SK-N-SH treated with all-trans-retinoic acid at 6 μM for 48 hours (cell line): ENCODE measurements around the gene BHLHA15.

Experiments used
- ATAC-seq: fragments of 200-7000 bp; cut with Tn5 transposase; 3 replicates; pipeline ENCODE4 v1.9.1; 2020; ENCODE audit warnings: mild to moderate bottlenecking, moderate library complexity
- ARNTL ChIP-seq: fragments of 450-650 bp; formaldehyde crosslinking; IDR thresholded peaks from 2 replicates; pipeline ENCODE4 v1.5.0; 2020; ENCODE audit warnings: low read depth, mild to moderate bottlenecking, moderate library complexity, borderline replicate concordance
- BACH2 ChIP-seq: fragments of 250-450 bp; sonication (Bioruptor Pico); IDR thresholded peaks from 2 replicates; pipeline ENCODE4 v1.9.0; 2021; ENCODE audit warnings: mild to moderate bottlenecking, borderline replicate concordance
- CREB5 ChIP-seq: fragments of 250-450 bp; sonication (Bioruptor Pico); IDR thresholded peaks from 2 replicates; pipeline ENCODE4 v1.5.1; 2020; ENCODE audit warnings: low read depth, mild to moderate bottlenecking, moderate library complexity
- CSDC2 ChIP-seq: fragments of 250-450 bp; sonication (Bioruptor Pico); IDR thresholded peaks from 2 replicates; pipeline ENCODE4 v1.5.0; 2020; ENCODE audit warnings: mild to moderate bottlenecking, moderate library complexity
- ESRRG ChIP-seq: fragments of 250-450 bp; sonication (Bioruptor Pico); IDR thresholded peaks from 2 replicates; pipeline ENCODE4 v1.6.1; 2021; ENCODE audit warnings: mild to moderate bottlenecking
- GLIS3 ChIP-seq: fragments of 250-450 bp; sonication (Bioruptor Pico); IDR thresholded peaks from 2 replicates; pipeline ENCODE4 v1.5.0; 2020; ENCODE audit warnings: mild to moderate bottlenecking, moderate library complexity
- ISL1 ChIP-seq: fragments of 250-450 bp; sonication (Bioruptor Pico); IDR thresholded peaks from 2 replicates; pipeline ENCODE4 v2.1.2; 2022; ENCODE audit warnings: mild to moderate bottlenecking, moderate library complexity
- OSR1 ChIP-seq: fragments of 250-450 bp; sonication (Bioruptor Pico); IDR thresholded peaks from 2 replicates; pipeline ENCODE4 v1.8.0; 2022; ENCODE audit warnings: moderate library complexity, mild to moderate bottlenecking, inconsistent platforms
- PATZ1 ChIP-seq: fragments of 250-450 bp; sonication (Bioruptor Pico); IDR thresholded peaks from 2 replicates; pipeline ENCODE4 v1.8.0; 2020; ENCODE audit warnings: mild to moderate bottlenecking, moderate library complexity, borderline replicate concordance
- PPARA ChIP-seq: fragments of 250-450 bp; sonication (Bioruptor Pico); IDR thresholded peaks from 2 replicates; pipeline ENCODE4 v1.5.0; 2020; ENCODE audit warnings: mild to moderate bottlenecking, borderline replicate concordance
- TCF4 ChIP-seq: fragments of 250-450 bp; sonication (Bioruptor Pico); IDR thresholded peaks from 2 replicates; pipeline ENCODE4 v1.8.0; 2021; ENCODE audit warnings: mild to moderate bottlenecking, moderate library complexity, borderline replicate concordance
- TOX ChIP-seq: fragments of 250-450 bp; sonication (Bioruptor Pico); IDR thresholded peaks from 2 replicates; pipeline ENCODE4 v1.8.0; 2021; ENCODE audit warnings: mild to moderate bottlenecking, moderate library complexity, borderline replicate concordance
- TSHZ2 ChIP-seq: fragments of 250-450 bp; sonication (Bioruptor Pico); IDR thresholded peaks from 2 replicates; pipeline ENCODE4 v1.5.0; 2020; ENCODE audit warnings: mild to moderate bottlenecking, moderate library complexity
- ZC3H10 ChIP-seq: fragments of 250-450 bp; sonication (Bioruptor Pico); IDR thresholded peaks from 2 replicates; pipeline ENCODE4 v1.5.1; 2021; ENCODE audit warnings: mild to moderate bottlenecking, moderate library complexity
- ZFP3 ChIP-seq: fragments of 250-450 bp; sonication (Bioruptor Pico); IDR thresholded peaks from 2 replicates; pipeline ENCODE4 v1.5.0; 2020; ENCODE audit warnings: mild to moderate bottlenecking, moderate library complexity
- ZFP30 ChIP-seq: fragments of 450-650 bp; formaldehyde crosslinking; IDR thresholded peaks from 2 replicates; pipeline ENCODE4 v1.5.0; 2022; ENCODE audit warnings: mild to moderate bottlenecking, moderate library complexity
- ZNF565 ChIP-seq: fragments of 450-650 bp; formaldehyde crosslinking; conservative IDR thresholded peaks from 2 replicates; pipeline ENCODE4 v1.5.0; 2020; ENCODE audit warnings: low read depth, mild to moderate bottlenecking, moderate library complexity
- ZNF70 ChIP-seq: fragments of 450-650 bp; formaldehyde crosslinking; IDR thresholded peaks from 2 replicates; pipeline ENCODE4 v1.5.0; 2020; ENCODE audit warnings: mild to moderate bottlenecking, moderate library complexity
- ZNF8 ChIP-seq: fragments of 450-650 bp; formaldehyde crosslinking; IDR thresholded peaks from 2 replicates; pipeline ENCODE4 v1.5.0; 2020; ENCODE audit warnings: mild to moderate bottlenecking, moderate library complexity
- TF ChIP-seq, protein P1 (sequence below): fragments of 250-450 bp; sonication (Bioruptor Pico); IDR thresholded peaks from 2 replicates; pipeline ENCODE4 v1.8.0; 2021; ENCODE audit warnings: low read depth, mild to moderate bottlenecking, moderate library complexity, borderline replicate concordance

BHLHA15 gene

DNA sequence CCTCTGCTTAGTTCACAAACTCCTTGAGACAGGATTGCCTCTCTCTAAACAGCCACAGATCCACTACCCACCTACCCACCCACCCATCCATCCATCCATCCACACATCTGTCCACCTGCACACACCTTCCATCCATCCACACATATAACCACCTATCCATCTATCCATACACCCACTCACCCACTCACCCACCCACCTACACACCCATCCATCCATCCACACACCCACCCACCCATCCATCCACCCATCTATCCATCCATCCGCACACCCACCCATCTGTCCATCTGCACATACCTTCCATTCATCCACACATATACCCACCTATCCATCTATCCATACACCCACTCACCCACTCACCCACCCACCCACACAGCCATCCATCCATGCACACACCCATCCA is 31.1 kb downstream of the BHLHA15 start:
- TF ChIP-seq ESRRG (CRISPR knock-in tag) (no peak), ZNF565 (CRISPR knock-in tag) (no peak), GLIS3 (CRISPR knock-in tag) (no peak), TCF4 (CRISPR knock-in tag) (no peak), ZNF8 (no peak), ZFP3 (no peak), ISL1 (no peak), CREB5 (CRISPR knock-in tag) (no peak), ZNF70 (CRISPR knock-in tag) (no peak), PATZ1 (no peak), PPARA (CRISPR knock-in tag) (no peak), ZFP30 (CRISPR knock-in tag) (no peak), CSDC2 (CRISPR knock-in tag) (no peak)
- TF ChIP-seq, all 23 proteins: peak for 0
- no peak for ATAC-seq

- TF ChIP-seq ZFP3 (no peak), ZC3H10 (CRISPR knock-in tag) (no peak), TSHZ2 (CRISPR knock-in tag) (no peak), PPARA (CRISPR knock-in tag) (no peak), ARNTL (no peak), GLIS3 (CRISPR knock-in tag) (no peak), TOX (CRISPR knock-in tag) (no peak)
Measured at GRCh38 chr7:98242934-98243333, 31.7 kb downstream of the BHLHA15 start.

GRCh38 chr7:98244871-98245270 is 33.6 kb downstream of the BHLHA15 start:
- TF ChIP-seq ZNF8 (no peak), CREB5 (CRISPR knock-in tag) (no peak), CSDC2 (CRISPR knock-in tag) (no peak), OSR1 (CRISPR knock-in tag) (no peak), ARNTL (no peak), PATZ1 (no peak), TCF4 (CRISPR knock-in tag) (no peak), BACH2 (no peak), ZFP30 (CRISPR knock-in tag) (no peak), ZC3H10 (CRISPR knock-in tag) (no peak), TOX (CRISPR knock-in tag) (no peak), ESRRG (CRISPR knock-in tag) (no peak)
- TF ChIP-seq, protein P1, sequence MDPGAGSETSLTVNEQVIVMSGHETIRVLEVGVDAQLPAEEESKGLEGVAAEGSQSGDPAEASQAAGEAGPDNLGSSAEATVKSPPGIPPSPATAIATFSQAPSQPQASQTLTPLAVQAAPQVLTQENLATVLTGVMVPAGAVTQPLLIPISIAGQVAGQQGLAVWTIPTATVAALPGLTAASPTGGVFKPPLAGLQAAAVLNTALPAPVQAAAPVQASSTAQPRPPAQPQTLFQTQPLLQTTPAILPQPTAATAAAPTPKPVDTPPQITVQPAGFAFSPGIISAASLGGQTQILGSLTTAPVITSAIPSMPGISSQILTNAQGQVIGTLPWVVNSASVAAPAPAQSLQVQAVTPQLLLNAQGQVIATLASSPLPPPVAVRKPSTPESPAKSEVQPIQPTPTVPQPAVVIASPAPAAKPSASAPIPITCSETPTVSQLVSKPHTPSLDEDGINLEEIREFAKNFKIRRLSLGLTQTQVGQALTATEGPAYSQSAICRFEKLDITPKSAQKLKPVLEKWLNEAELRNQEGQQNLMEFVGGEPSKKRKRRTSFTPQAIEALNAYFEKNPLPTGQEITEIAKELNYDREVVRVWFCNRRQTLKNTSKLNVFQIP, result no peak
- no peak for ATAC-seq

More at GRCh38 chr7:98242934-98243333, 31.7 kb downstream of the BHLHA15 start:
- ATAC-seq, result no peak
